H9 (cell line): Measurements from ENCODE around the gene PPIF. TPM values are rescaled to one million over a fixed set of nuclear protein-coding genes. Genes with fewer than 3 reads are reported as not detected.

Source experiments
- DNase-seq: peaks from one replicate; pipeline ENCODE4 v3.0.0-alpha.2; 2017
- H2AFZ ChIP-seq: one replicate; pipeline ENCODE4 v1.6.1; 2013; ENCODE audit warnings: mild to moderate bottlenecking, low read length, control low read depth, moderate library complexity
- H2AK5ac ChIP-seq: 2 replicates; pipeline ENCODE4 v1.6.1; 2013; ENCODE audit warnings: low read length, control low read depth, mixed read lengths; ENCODE audit not compliant: insufficient read length
- H2BK120ac ChIP-seq: one replicate; pipeline ENCODE4 v1.6.1; 2013; ENCODE audit warnings: low read depth, mild to moderate bottlenecking, low read length, control low read depth, inconsistent platforms; ENCODE audit not compliant: poor library complexity, severe bottlenecking
- H2BK12ac ChIP-seq: 2 replicates; pipeline ENCODE4 v1.6.1; 2013; ENCODE audit warnings: low read length, control low read depth, mixed read lengths, low read depth; ENCODE audit not compliant: insufficient read length
- H2BK15ac ChIP-seq: 2 replicates; pipeline ENCODE4 v1.6.1; 2013; ENCODE audit warnings: low read depth, low read length, control low read depth
- H2BK20ac ChIP-seq: one replicate; pipeline ENCODE4 v1.6.1; 2013; ENCODE audit warnings: low read depth, mild to moderate bottlenecking, low read length, control low read depth, inconsistent platforms; ENCODE audit not compliant: poor library complexity, severe bottlenecking
- H2BK5ac ChIP-seq: 2 replicates; pipeline ENCODE4 v1.6.1; 2013; ENCODE audit warnings: low read length, control low read depth, mixed read lengths; ENCODE audit not compliant: insufficient read length
- H3K14ac ChIP-seq: 2 replicates; pipeline ENCODE4 v1.6.1; 2013; ENCODE audit warnings: low read length, control low read depth; ENCODE audit not compliant: insufficient read depth
- H3K18ac ChIP-seq: 2 replicates; pipeline ENCODE4 v1.6.1; 2013; ENCODE audit warnings: low read depth, mild to moderate bottlenecking, mixed read lengths, low read length, control low read depth; ENCODE audit not compliant: insufficient read length
- H3K23ac ChIP-seq: 2 replicates; pipeline ENCODE4 v1.6.1; 2013; ENCODE audit warnings: low read length, control low read depth, mixed read lengths, low read depth; ENCODE audit not compliant: insufficient read length
- H3K23me2 ChIP-seq: 2 replicates; pipeline ENCODE4 v1.6.1; 2013; ENCODE audit warnings: low read depth, mild to moderate bottlenecking, mixed read lengths, low read length, control low read depth; ENCODE audit not compliant: insufficient read length, poor library complexity, severe bottlenecking
- H3K27ac ChIP-seq: 2 replicates; pipeline ENCODE4 v1.5.1; 2013; ENCODE audit warnings: low read length, control low read depth, mixed read lengths, low read depth; ENCODE audit not compliant: insufficient read length
- H3K27me3 ChIP-seq: 2 replicates; pipeline ENCODE4 v1.6.1; 2013; ENCODE audit warnings: low read length, control low read depth, inconsistent platforms; ENCODE audit not compliant: insufficient read depth
- H3K4ac ChIP-seq: 2 replicates; pipeline ENCODE4 v1.6.1; 2013; ENCODE audit warnings: low read depth, mild to moderate bottlenecking, control low read depth, inconsistent platforms, low read length, moderate library complexity
- H3K4me1 ChIP-seq: 2 replicates; pipeline ENCODE4 v1.6.1; 2013; ENCODE audit warnings: low read length, control low read depth, inconsistent platforms; ENCODE audit not compliant: insufficient read depth
- H3K4me2 ChIP-seq: 2 replicates; pipeline ENCODE4 v1.6.1; 2013; ENCODE audit warnings: low read length, control low read depth, mixed read lengths; ENCODE audit not compliant: insufficient read length, insufficient read depth
- H3K56ac ChIP-seq: 2 replicates; pipeline ENCODE4 v1.6.1; 2013; ENCODE audit warnings: low read depth, mild to moderate bottlenecking, mixed read lengths, low read length, control low read depth; ENCODE audit not compliant: insufficient read length
- H3K79me1 ChIP-seq: 2 replicates; pipeline ENCODE4 v1.6.1; 2013; ENCODE audit warnings: low read depth, mild to moderate bottlenecking, moderate library complexity, low read length, control low read depth, inconsistent platforms; ENCODE audit not compliant: insufficient read depth, poor library complexity, severe bottlenecking
- H3K79me2 ChIP-seq: 2 replicates; pipeline ENCODE4 v1.6.1; 2013; ENCODE audit warnings: low read length, control low read depth, inconsistent platforms; ENCODE audit not compliant: insufficient read depth
- H3K9ac ChIP-seq: 2 replicates; pipeline ENCODE4 v1.6.1; 2013; ENCODE audit warnings: low read length, control low read depth, mixed read lengths; ENCODE audit not compliant: insufficient read length; ENCODE audit errors: extremely low read depth
- H3K9me3 ChIP-seq: one replicate; pipeline ENCODE4 v1.6.1; 2013; ENCODE audit warnings: low read depth, low read length, inconsistent platforms; ENCODE audit not compliant: control insufficient read depth
- H3T11ph ChIP-seq: one replicate; pipeline ENCODE4 v1.6.1; 2013; ENCODE audit warnings: mild to moderate bottlenecking, low read length, control low read depth, inconsistent platforms
- H4K20me1 ChIP-seq: one replicate; pipeline ENCODE4 v1.6.1; 2013; ENCODE audit not compliant: control insufficient read depth, insufficient read length, insufficient read depth
- H4K5ac ChIP-seq: 2 replicates; pipeline ENCODE4 v1.6.1; 2013; ENCODE audit warnings: low read depth, mild to moderate bottlenecking, mixed read lengths, low read length, control low read depth; ENCODE audit not compliant: insufficient read length
- H4K8ac ChIP-seq: replicated peaks from 2 replicates; pipeline ENCODE4 v1.6.1; 2013; ENCODE audit warnings: low read length, control low read depth, mixed read lengths, low read depth; ENCODE audit not compliant: insufficient read length
- H4K91ac ChIP-seq: 2 replicates; pipeline ENCODE4 v1.6.1; 2013; ENCODE audit warnings: low read depth, mild to moderate bottlenecking, moderate library complexity, mixed read lengths, low read length, control low read depth; ENCODE audit not compliant: insufficient read length
- H3K27ac Mint-ChIP-seq, 3 experiments: 2 replicates in 2 of 3; 3 replicates in 1 of 3; pipeline ENCODE4 v1.8.0; 2020 to 2021; ENCODE audit warnings: mixed read lengths in 3 of 3, mild to moderate bottlenecking in 1 of 3, moderate library complexity in 1 of 3
- H3K27me3 Mint-ChIP-seq: 2 replicates; pipeline ENCODE4 v1.8.0; 2021; ENCODE audit warnings: low read depth, mild to moderate bottlenecking, moderate library complexity, mixed read lengths
- H3K36me3 Mint-ChIP-seq, 3 experiments: 2 replicates in 2 of 3; 3 replicates in 1 of 3; pipeline ENCODE4 v1.8.0; 2020 to 2021; ENCODE audit warnings: low read depth in 3 of 3, mixed read lengths in 3 of 3; ENCODE audit not compliant: insufficient read depth in 1 of 3
- H3K4me1 Mint-ChIP-seq, 2 experiments: 2 replicates each; pipeline ENCODE4 v1.8.0; 2020; ENCODE audit warnings: mixed read lengths in 2 of 2
- H3K4me3 Mint-ChIP-seq, 2 experiments: 2 replicates in 1 of 2; 3 replicates in 1 of 2; pipeline ENCODE4 v1.8.0; 2020 to 2021; ENCODE audit warnings: mild to moderate bottlenecking in 2 of 2, mixed read lengths in 2 of 2, moderate library complexity in 1 of 2
- H3K9me3 Mint-ChIP-seq, 2 experiments: 2 replicates in 1 of 2; 3 replicates in 1 of 2; pipeline ENCODE4 v1.8.0; 2020; ENCODE audit warnings: mild to moderate bottlenecking in 2 of 2, mixed read lengths in 2 of 2, moderate library complexity in 1 of 2
- CTCF ChIP-seq: fragments of 200-600 bp; sonication (generic); conservative IDR thresholded peaks from 3 replicates; pipeline ENCODE4 v1.8.0; 2021; ENCODE audit warnings: antibody characterized with exemption, mild to moderate bottlenecking
- WGBS: extraction: QIAGEN DNeasy Blood & Tissue Kit; methylation state at CpG from one replicate; pipeline ENCODE4 v1.1.7; 2013; ENCODE audit warnings: missing lambda C conversion rate, low lambda C conversion rate, mixed read lengths; ENCODE audit not compliant: insufficient read length; ENCODE audit errors: extremely low coverage; 5-methylcytosine and 5-hydroxymethylcytosine counted together
- total RNA-seq: library from RNA; stranded (reverse); gene quantifications from 2 replicates; pipeline ENCODE4 v1.2.1, GENCODE V29; 2021

The PPIF gene
- total RNA-seq, 1 experiment from 2014 or later = 79.7 TPM

DNA sequence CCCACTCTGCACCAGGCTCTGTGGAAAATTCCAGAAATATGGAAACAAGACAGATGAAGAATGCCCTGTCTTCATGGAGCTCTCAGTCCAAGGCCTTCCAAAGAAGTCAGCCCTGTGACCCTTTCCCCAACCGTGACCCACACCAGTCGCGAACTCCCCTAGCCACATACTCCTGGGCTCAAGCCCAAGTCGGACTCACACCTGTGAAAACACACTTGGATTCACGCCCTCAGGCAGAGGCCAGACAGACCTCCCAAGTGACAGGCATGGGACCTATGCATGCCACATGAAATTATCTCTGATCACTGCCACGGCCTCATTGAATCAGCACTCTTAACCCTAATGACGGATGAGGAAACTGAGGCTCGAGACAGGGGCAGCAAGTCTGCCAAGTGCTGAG, 55.7 kb downstream of the PPIF start:
- Mint-ChIP-seq H3K4me3 (peak overlapping the region in 1 of 2 experiments; percentile 51; a peak in 2 of 5 replicates), H3K4me1 (peaks cover 39 to 50% of the 10 kb centered on the region in 2 experiments), H3K36me3 (no peaks in the 10 kb centered on the region), H3K9me3 (no peaks in the 10 kb centered on the region), H3K27me3 (peaks cover 1% of the 10 kb centered on the region; the same call in 1 of the 2 replicates), H3K27ac (no peak overlapping the region)
- Histone ChIP-seq H2BK12ac (no peak overlapping the region), H2AFZ (no peak overlapping the region), H3K23me2 (peaks cover 3% of the 10 kb centered on the region), H2BK20ac (no peak overlapping the region), H2AK5ac (no peak overlapping the region), H3K9me3 (no peaks in the 10 kb centered on the region), H3K9ac (no peak overlapping the region), H4K91ac (no peak overlapping the region), H3K23ac (no peak overlapping the region), H4K8ac (no peak overlapping the region), H4K5ac (no peak overlapping the region), H3K79me2 (no peaks in the 10 kb centered on the region), H3K4me2 (no peak overlapping the region), H3K27me3 (no peaks in the 10 kb centered on the region), H3T11ph (no peak overlapping the region), H4K20me1 (no peaks in the 10 kb centered on the region), H2BK5ac (no peak overlapping the region), H3K56ac (no peak overlapping the region), H3K4ac (no peak overlapping the region), H3K14ac (no peak overlapping the region; the same call in 1 of the 2 replicates), H3K27ac (no peak overlapping the region), H2BK120ac (no peak overlapping the region), H3K18ac (no peak overlapping the region), H3K79me1 (no peaks in the 10 kb centered on the region), H2BK15ac (no peak overlapping the region), H3K4me1 (peaks cover 6% of the 10 kb centered on the region; the same call in 1 of the 2 replicates)
- no peak for TF ChIP-seq CTCF
- no CpG with 5 or more reads among the region's 8 CpGs for WGBS
- DNase-seq = no peak
